HAP-1 (cell line): ENCODE results near the gene ESYT2.
"Not testable (repeated sequence)": the region's sequence is repeated elsewhere in the genome, so short reads cannot be mapped to it uniquely, and the experiment has no call there.

Experiments used
- DNase-seq, 2 experiments: peaks; one replicate each; pipeline ENCODE4 v3.0.0-alpha.2; 2016 to 2020; ENCODE audit warnings: low spot score in 2 of 2
- H3K27me3 ChIP-seq: fragments of 250-450 bp; sonication (Bioruptor Pico); 2 replicates; pipeline ENCODE4 v1.5.1; 2020; ENCODE audit warnings: low read depth, mild to moderate bottlenecking, moderate library complexity
- H3K36me3 ChIP-seq: fragments of 250-450 bp; sonication (Bioruptor Pico); replicated peaks from 2 replicates; pipeline ENCODE4 v1.5.1; 2020; ENCODE audit warnings: mild to moderate bottlenecking
- H3K4me1 ChIP-seq: fragments of 250-450 bp; sonication (Bioruptor Pico); 2 replicates; pipeline ENCODE4 v1.5.1; 2020; ENCODE audit warnings: mild to moderate bottlenecking
- H3K4me3 ChIP-seq: fragments of 250-450 bp; sonication (Bioruptor Pico); 2 replicates; pipeline ENCODE4 v1.5.1; 2020; ENCODE audit warnings: mild to moderate bottlenecking, moderate library complexity
- H3K9me3 ChIP-seq: fragments of 250-450 bp; sonication (Bioruptor Pico); 2 replicates; pipeline ENCODE4 v1.5.1; 2020; ENCODE audit warnings: mild to moderate bottlenecking, moderate library complexity
- in situ Hi-C: fragments of 300-500 bp; cut with MboI; formaldehyde crosslinking; loops from 3 replicates; pipeline ENCODE4 v1.14.3; 2020; ENCODE audit warnings: low sequenced_read_pairs, inconsistent platforms, mixed read lengths

The ESYT2 gene

GRCh38 chr7:158843771-158844170, 14.5 kb upstream of the ESYT2 start:
- peak in 1 of 2 experiments; percentile 42 for DNase-seq
- Histone ChIP-seq H3K4me3 (no peak overlapping the region), H3K4me1 (peaks cover 3% of the 10 kb centered on the region), H3K9me3 (peaks cover 16% of the 10 kb centered on the region), H3K27me3 (no peaks in the 10 kb centered on the region), H3K36me3 (no peaks in the 10 kb centered on the region)
- in situ Hi-C loops: no loop called here

- no peaks in the 10 kb centered on the region for H3K36me3 ChIP-seq
- no peaks in the 10 kb centered on the region for H3K27me3 ChIP-seq
- H3K9me3 ChIP-seq: peaks cover 16% of the 10 kb centered on the region
- H3K4me3 ChIP-seq: no peak overlapping the region
- in situ Hi-C loops: no loop called here
- no peak for DNase-seq
- H3K4me1 ChIP-seq: peaks cover 3% of the 10 kb centered on the region
These were observed 13.2 kb upstream of the ESYT2 start for GRCh38 chr7:158842486-158842885.

GRCh38 chr7:158840604-158841003, 11.3 kb upstream of the ESYT2 start:
- H3K36me3 ChIP-seq: no peaks in the 10 kb centered on the region
- no peaks in the 10 kb centered on the region for H3K27me3 ChIP-seq
- DNase-seq: no peak
- H3K9me3 ChIP-seq: peaks cover 5% of the 10 kb centered on the region; the same call in 1 of the 2 replicates
- in situ Hi-C loops: no loop called here
- H3K4me3 ChIP-seq: no peak overlapping the region
- H3K4me1 ChIP-seq: peaks cover 3% of the 10 kb centered on the region

GRCh38 chr7:158839177-158839576, 9.9 kb upstream of the ESYT2 start:
- in situ Hi-C loops, H3K4me1 ChIP-seq, H3K36me3 ChIP-seq, H3K4me3 ChIP-seq, DNase-seq, H3K27me3 ChIP-seq, H3K9me3 ChIP-seq: not testable (repeated sequence)

GRCh38 chr7:158837790-158838637, 8.7 kb upstream of the ESYT2 start:
- H3K4me1 ChIP-seq: no peaks in the 10 kb centered on the region
- no peak overlapping the region for H3K4me3 ChIP-seq
- H3K9me3 ChIP-seq: no peaks in the 10 kb centered on the region; the same call in 1 of the 2 replicates
- no peak for DNase-seq
- in situ Hi-C loops: no loop called here
- H3K27me3 ChIP-seq: no peaks in the 10 kb centered on the region
- H3K36me3 ChIP-seq: no peaks in the 10 kb centered on the region

- Histone ChIP-seq H3K9me3 (no peaks in the 10 kb centered on the region; the same call in 1 of the 2 replicates), H3K36me3 (no peaks in the 10 kb centered on the region), H3K4me3 (no peak overlapping the region), H3K4me1 (no peaks in the 10 kb centered on the region), H3K27me3 (no peaks in the 10 kb centered on the region)
- in situ Hi-C loops: no loop called here
- no peak for DNase-seq
These were observed 7.4 kb upstream of the ESYT2 start for GRCh38 chr7:158836692-158837091.

- no peak for DNase-seq
These were observed 5.8 kb upstream of the ESYT2 start for GRCh38 chr7:158834878-158835784.

GRCh38 chr7:158832994-158833393, 3.7 kb upstream of the ESYT2 start:
- H3K36me3 ChIP-seq: no peaks in the 10 kb centered on the region
- in situ Hi-C loops: no loop called here
- H3K4me3 ChIP-seq: no peak overlapping the region
- H3K9me3 ChIP-seq: no peaks in the 10 kb centered on the region; the same call in 1 of the 2 replicates
- H3K27me3 ChIP-seq: no peaks in the 10 kb centered on the region
- peaks cover 9% of the 10 kb centered on the region for H3K4me1 ChIP-seq
- no peak for DNase-seq

More at GRCh38 chr7:158834878-158835784, 5.8 kb upstream of the ESYT2 start:
- H3K4me1 ChIP-seq: peaks cover 9% of the 10 kb centered on the region
- in situ Hi-C loops: no loop called here
- H3K36me3 ChIP-seq: no peaks in the 10 kb centered on the region
- H3K4me3 ChIP-seq: no peak overlapping the region
- H3K9me3 ChIP-seq: no peaks in the 10 kb centered on the region; the same call in 1 of the 2 replicates
- H3K27me3 ChIP-seq: no peaks in the 10 kb centered on the region

- Histone ChIP-seq H3K9me3 (no peaks in the 10 kb centered on the region), H3K36me3 (no peaks in the 10 kb centered on the region), H3K27me3 (no peaks in the 10 kb centered on the region), H3K4me3 (no peak overlapping the region), H3K4me1 (peaks cover 16% of the 10 kb centered on the region)
- DNase-seq: no peak
- in situ Hi-C loops: no loop called here
These were observed 2.4 kb upstream of the ESYT2 start for GRCh38 chr7:158831738-158832091.

- peaks cover 16% of the 10 kb centered on the region for H3K4me1 ChIP-seq
- H3K27me3 ChIP-seq: no peaks in the 10 kb centered on the region
- H3K36me3 ChIP-seq: peaks cover 4% of the 10 kb centered on the region; the same call in 1 of the 2 replicates
- no peaks in the 10 kb centered on the region for H3K9me3 ChIP-seq
- in situ Hi-C loops: no loop called here
- no peak for DNase-seq
- H3K4me3 ChIP-seq: peak overlapping the region; percentile 48
These were observed 958 bp upstream of the ESYT2 start for GRCh38 chr7:158830211-158830723.

GRCh38 chr7:158829021-158829341, 328 bp downstream of the ESYT2 start:
- Histone ChIP-seq H3K36me3 (peaks cover 5% of the 10 kb centered on the region; the same call in 1 of the 2 replicates), H3K27me3 (no peaks in the 10 kb centered on the region), H3K4me3 (peak overlapping the region; percentile 65), H3K4me1 (peaks cover 16% of the 10 kb centered on the region), H3K9me3 (no peaks in the 10 kb centered on the region)
- peak; percentile 39 to 64 for DNase-seq
- in situ Hi-C loops: no loop called here

GRCh38 chr7:158828133-158829020, 932 bp downstream of the ESYT2 start:
- H3K4me1 ChIP-seq: peaks cover 16% of the 10 kb centered on the region
- peaks cover 5% of the 10 kb centered on the region; the same call in 1 of the 2 replicates for H3K36me3 ChIP-seq
- no peaks in the 10 kb centered on the region for H3K9me3 ChIP-seq
- in situ Hi-C loops: no loop called here
- H3K27me3 ChIP-seq: no peaks in the 10 kb centered on the region
- peak overlapping the region; percentile 65 for H3K4me3 ChIP-seq
- peak in 1 of 2 experiments; percentile 58 for DNase-seq
